Activated CD4-positive, alpha-beta T cell treated with anti-CD3 and anti-CD28 coated beads for 24 hours (primary cell): Measurements from ENCODE around the gene PRPH.
"Not testable (repeated sequence)": the region's sequence is repeated elsewhere in the genome, so short reads cannot be mapped to it uniquely, and the experiment has no call there.

Source experiments
- DNase-seq, 2 donors: peaks; one replicate each; pipeline ENCODE4 v3.0.0-alpha.2; 2020; ENCODE audit warnings: low read depth in 2 of 2

Gene PRPH

GRCh38 chr12:49301760-49302159, 6.8 kb downstream of the PRPH start:
- DNase-seq = no peak

DNA sequence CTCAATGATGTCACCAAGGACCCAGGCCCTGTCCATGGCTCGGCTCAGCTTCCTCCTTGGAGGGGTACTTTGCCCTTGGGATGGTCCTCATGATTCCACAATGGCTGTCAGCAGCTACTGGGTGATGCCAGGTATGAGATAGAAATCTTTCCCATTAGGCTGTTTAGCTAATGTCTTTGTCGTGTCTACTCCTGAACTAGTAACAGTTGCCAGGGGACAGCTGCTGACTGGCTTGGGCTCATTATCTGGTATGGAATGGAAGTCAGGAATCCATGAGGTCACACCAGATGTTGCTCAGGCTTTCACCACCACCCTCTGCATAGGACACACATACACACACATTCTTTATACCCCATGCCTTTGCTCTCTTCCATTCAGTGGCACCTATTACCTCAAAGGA, 9.2 kb downstream of the PRPH start:
- DNase-seq = no peak

DNA sequence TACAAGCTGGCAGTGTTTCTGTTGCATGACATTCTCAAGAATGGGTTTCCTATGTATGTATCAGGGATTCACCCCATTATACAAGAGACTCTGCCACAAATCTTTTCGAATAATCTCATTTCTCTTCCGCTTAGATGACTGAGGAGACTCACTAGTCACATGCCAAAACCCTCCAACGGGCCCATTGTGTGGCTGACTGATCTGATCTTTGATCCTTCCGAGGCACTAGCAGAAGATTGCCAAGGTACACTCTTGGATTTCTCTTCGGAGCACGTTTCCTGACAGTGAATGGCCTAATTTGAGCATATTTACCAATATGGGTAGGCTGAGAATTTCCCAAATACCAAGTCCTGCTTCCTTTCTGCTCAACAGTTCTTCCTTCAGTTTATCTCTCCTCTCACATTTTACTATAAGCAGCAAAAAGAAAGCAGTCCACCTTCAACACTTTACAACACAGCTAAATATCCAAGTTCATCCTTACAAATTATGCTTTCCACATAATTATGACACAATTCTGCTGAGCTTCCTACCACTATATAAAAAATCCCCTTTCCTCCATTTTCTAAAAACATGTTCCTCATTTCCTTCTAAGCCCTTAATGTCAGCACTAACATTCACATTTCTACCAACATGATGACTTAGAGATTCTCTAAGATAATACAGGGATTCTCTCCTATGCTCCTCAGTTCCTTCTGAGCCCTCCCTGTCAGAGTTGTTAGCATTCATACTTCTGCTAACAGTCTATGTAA, 11.0 kb downstream of the PRPH start:
- no peak for DNase-seq

DNA sequence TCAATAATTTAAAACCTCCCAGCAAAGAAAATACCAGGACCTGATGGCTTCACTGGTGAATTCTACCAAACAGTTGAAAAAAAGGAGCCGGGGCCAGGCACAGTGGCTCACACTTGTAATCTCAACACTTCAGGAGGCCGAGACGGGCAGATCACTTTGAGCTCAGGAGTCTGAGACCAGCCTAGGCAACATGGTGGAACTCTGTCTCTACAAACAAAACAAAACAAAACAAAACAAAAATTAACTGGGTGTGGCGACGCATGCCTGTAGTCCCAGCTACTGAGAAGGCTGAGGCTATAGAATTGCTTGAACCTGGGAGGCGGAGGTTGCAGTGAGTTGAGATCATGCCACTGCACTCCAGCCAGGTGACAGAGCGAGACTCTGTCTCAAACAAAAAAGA, 14.4 kb downstream of the PRPH start:
- no peak for DNase-seq

GRCh38 chr12:49310451-49311000, 15.6 kb downstream of the PRPH start:
- DNase-seq = not testable (repeated sequence)

- no peak for DNase-seq
Measured at GRCh38 chr12:49314811-49315210, 19.9 kb downstream of the PRPH start.

DNA sequence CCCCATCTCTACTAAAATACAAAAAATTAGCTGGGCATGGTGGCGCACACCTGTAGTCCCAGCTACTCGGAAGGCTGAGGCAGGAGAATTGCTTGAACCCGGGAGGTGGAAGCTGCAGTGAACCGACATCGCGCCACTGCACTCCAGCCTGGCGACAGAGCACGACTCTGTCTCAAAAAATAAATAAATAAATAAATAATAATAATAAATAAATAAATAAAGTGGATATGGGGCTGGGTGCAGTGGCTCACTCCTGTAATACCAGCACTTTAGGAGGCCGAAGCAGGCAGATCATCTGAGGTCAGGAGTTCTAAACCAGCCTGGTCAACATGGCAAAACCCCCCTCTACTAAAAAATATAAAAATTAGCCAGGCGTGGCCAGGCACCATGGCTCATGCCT, 22.2 kb downstream of the PRPH start:
- not testable (repeated sequence) for DNase-seq

- not testable (repeated sequence) for DNase-seq
Measured at GRCh38 chr12:49320411-49321103, 25.6 kb downstream of the PRPH start.

DNA sequence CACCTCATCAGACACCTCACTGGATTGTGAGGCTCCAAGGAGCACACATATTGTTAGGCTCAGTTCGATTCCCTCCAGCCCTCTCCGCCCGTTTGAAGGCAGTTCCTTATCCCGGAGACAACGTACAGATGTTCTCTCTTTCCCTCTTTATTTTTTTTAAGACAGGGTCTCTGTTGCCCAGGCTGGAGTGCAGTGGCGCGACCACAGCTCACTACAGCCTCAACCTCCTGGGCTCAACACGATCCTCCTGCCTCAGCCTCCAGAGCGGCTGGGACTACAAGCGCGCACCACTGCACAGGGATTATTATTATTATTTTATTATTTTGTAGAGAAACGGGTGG, 27.4 kb downstream of the PRPH start:
- DNase-seq = no peak

- peak; percentile 91 to 94 for DNase-seq
Measured at GRCh38 chr12:49322708-49323523, 28.0 kb downstream of the PRPH start, which contains the start of gene TROAP. Gene TROAP (plus strand): TSS chr12:49323255. CDS start chr12:49323609, 354 bp downstream.

- no peak for DNase-seq
Measured at GRCh38 chr12:49323524-49324097, 28.7 kb downstream of the PRPH start.

DNA sequence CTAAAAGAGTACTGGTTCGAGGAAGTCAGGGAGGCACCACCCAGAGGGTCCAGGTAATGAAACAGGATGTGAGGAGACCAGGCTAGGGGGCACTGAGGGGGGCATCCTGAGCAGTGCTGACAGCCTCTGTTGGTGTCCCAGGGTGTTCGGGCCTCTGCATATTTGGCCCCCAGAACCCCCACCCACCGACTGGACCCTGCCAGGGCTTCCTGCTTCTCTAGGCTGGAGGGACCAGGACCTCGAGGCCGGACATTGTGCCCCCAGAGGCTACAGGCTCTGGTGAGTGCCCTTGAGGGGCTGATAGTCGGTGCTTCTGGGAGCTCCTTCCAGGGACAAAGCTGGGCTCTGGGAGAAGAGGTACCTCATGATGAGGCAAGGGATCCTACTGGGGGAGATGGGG, 30.7 kb downstream of the PRPH start:
- DNase-seq = no peak

- DNase-seq = no peak
Measured at GRCh38 chr12:49327368-49327767, 32.4 kb downstream of the PRPH start.

DNA sequence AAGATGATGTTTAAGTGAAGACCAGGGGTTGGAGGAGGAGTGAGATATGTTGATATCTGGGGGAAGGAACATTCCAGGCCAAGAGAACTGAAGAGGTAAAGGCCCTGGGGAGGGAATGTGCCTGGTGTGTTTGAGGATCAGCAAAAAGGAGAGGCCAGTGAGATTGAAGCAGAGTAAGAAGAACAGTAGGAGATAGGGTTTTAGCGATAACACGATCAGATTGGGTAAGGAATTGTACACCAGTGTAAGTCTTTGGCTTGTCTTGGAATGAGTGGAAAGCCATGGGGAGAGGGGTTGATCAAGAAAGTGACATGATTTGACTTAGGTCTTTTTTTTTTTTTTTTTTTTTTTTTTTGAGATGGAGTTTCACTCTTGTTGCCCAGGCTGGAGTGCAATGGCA, 32.9 kb downstream of the PRPH start:
- DNase-seq = no peak

DNA sequence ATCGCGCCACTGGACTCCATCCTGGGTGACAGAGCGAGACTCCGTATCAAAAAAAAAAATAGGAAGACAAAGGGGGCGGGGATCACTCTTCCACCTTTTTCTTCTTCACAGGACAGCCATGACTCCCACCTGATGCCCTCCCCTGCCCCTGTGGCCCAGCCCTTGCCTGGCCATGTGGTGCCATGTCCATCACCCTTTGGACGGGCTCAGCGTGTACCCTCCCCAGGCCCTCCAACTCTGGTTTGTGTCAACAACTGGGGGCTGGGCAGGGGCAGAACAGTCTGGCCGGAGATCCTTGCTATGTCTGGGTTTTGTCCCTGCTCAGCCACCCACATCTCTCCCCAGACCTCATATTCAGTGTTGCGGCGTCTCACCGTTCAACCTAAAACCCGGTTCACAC, 33.9 kb downstream of the PRPH start:
- no peak for DNase-seq

DNA sequence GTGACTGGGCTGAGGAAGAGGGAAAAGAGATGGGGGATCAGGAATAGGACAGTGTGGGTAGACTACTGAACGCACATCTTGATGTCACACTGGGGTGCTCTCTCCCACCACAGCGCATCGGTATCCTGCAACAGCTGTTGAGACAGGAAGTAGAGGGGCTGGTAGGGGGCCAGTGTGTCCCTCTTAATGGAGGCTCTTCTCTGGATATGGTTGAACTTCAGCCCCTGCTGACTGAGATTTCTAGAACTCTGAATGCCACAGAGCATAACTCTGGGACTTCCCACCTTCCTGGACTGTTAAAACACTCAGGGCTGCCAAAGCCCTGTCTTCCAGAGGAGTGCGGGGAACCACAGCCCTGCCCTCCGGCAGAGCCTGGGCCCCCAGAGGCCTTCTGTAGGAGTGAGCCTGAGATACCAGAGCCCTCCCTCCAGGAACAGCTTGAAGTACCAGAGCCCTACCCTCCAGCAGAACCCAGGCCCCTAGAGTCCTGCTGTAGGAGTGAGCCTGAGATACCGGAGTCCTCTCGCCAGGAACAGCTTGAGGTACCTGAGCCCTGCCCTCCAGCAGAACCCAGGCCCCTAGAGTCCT, 35.2 kb downstream of the PRPH start:
- no peak for DNase-seq

DNA sequence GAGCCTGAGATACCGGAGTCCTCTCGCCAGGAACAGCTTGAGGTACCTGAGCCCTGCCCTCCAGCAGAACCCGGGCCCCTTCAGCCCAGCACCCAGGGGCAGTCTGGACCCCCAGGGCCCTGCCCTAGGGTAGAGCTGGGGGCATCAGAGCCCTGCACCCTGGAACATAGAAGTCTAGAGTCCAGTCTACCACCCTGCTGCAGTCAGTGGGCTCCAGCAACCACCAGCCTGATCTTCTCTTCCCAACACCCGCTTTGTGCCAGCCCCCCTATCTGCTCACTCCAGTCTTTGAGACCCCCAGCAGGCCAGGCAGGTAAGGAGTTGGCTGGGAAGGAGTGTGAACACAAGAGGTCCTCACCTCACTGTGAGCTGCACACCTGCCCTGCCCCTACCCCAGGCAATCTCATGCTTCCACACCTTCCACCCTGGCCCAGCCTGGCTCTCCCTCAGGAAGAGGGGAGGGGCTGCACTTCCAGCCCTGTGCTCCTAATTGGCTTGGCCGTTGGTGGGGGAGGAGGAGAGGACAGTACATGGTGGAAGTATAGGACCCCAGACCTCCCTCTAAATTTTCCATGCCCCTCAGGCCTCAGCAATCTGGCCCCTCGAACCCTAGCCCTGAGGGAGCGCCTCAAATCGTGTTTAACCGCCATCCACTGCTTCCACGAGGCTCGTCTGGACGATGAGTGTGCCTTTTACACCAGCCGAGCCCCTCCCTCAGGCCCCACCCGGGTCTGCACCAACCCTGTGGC, 35.9 kb downstream of the PRPH start:
- DNase-seq = no peak

DNA sequence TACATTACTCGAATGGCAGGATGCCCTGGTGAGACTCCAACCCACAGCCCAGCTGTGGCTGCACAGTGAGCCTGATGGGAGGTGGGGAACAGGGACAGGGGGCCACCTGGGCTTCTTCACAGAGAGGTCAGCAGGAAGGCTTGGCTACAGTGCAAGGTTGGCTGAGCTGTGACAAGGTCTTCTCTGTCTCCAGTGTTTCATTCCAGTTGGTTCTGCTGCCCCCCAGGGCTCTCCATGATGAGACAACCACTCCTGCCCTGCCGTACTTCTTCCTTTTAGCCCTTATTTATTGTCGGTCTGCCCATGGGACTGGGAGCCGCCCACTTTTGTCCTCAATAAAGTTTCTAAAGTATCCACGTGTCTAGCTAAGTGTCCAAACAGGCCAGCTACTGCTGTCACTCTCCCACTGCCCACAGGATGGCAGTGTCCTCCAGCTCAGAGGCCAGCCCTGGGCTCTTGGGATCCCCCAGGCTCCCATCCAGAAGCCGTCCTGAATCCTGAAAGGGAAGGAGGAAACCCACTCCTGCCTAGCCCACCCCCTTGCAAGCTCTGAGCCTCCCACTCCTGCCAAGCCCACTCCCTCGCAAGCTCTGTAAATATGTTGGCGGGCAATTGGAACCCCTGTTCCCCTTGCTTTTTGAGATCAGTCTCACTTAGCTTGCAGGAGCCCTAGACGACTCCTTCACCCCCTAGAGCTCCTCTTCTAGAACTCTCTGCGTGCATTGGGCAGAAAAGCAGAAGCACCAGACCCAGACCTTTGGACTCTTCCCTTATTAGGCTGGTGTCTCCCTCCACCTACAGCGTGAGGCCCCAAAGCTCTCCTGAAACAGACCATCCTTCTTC, 36.7 kb downstream of the PRPH start:
- no peak for DNase-seq

- no peak for DNase-seq
Measured at GRCh38 chr12:49332441-49332861, 37.5 kb downstream of the PRPH start.

DNA sequence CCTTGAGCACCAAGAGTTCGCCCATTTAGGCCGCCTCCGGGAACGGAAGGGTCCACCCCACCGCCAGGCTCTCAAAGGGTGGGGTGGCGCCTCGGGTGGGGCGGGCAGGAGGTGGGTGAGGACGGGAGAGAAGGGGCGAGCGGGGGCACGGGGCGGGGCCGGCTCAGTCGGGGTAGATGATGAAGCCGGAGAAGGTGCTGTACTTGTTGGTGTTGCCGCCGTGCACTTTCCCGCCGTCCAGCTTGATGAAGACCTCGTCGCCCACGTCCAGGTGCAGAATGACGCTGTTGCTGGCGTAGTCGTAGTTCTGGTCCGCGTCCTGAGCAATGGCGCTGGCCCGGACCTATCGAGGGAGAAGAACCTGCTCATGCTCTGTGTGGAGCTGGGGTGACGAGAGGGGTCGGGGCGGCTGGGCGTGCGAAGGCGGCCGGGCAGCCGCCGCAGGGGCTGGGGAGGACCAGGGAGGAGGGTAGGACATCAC, 38.0 kb downstream of the PRPH start:
- no peak for DNase-seq
